Right lobe of liver (tissue), 4 donors: ENCODE measurements around the gene COQ8B.

Experiments used
- CTCF ChIP-seq, 4 donors: fragments of 200-600 bp in 3 of 4; fragments of 450-650 bp in 1 of 4; IDR thresholded peaks; one replicate each; pipeline versions ENCODE4 v1.5.1 to v1.8.0; 2016 to 2022; ENCODE audit warnings: antibody characterized with exemption in 4 of 4, mild to moderate bottlenecking in 2 of 4
- POLR2A ChIP-seq: fragments of 450-650 bp; IDR thresholded peaks from one replicate; pipeline ENCODE4 v1.6.1; 2017; ENCODE audit warnings: antibody characterized with exemption, mild to moderate bottlenecking
- donor health status: DM: no; HTN: no; CAD: no.
- donor health status: DM: no; HTN: no; CAD: no.
- donor health status: DM: no; HTN: yes; CAD: no.

GRCh38 chr19:40736661-40737060 lies 20.0 kb upstream of the COQ8B start:
- no peak for TF ChIP-seq CTCF (IDR thresholded peaks at IDR 0.05)
- TF ChIP-seq POLR2A = no peak
